GM10266 (cell line): ENCODE measurements around the gene C1orf21.

ENCODE experiments used
- DNase-seq: peaks from one replicate; pipeline ENCODE4 v3.0.0; 2012; ENCODE audit errors: extremely low spot score
- CTCF ChIP-seq: IDR thresholded peaks from 2 replicates; pipeline ENCODE4 v1.5.1; 2012; ENCODE audit warnings: mild to moderate bottlenecking, low read depth; ENCODE audit not compliant: control insufficient read depth, insufficient read depth; ENCODE audit errors: missing control alignments

C1orf21 gene

GRCh38 chr1:184534690-184535089, 147.9 kb downstream of the C1orf21 start:
- TF ChIP-seq CTCF, result no peak
- DNase-seq, result no peak

- no peak for TF ChIP-seq CTCF
- DNase-seq, result no peak
Observed at GRCh38 chr1:184535191-184535970, 148.6 kb downstream of the C1orf21 start.

DNA sequence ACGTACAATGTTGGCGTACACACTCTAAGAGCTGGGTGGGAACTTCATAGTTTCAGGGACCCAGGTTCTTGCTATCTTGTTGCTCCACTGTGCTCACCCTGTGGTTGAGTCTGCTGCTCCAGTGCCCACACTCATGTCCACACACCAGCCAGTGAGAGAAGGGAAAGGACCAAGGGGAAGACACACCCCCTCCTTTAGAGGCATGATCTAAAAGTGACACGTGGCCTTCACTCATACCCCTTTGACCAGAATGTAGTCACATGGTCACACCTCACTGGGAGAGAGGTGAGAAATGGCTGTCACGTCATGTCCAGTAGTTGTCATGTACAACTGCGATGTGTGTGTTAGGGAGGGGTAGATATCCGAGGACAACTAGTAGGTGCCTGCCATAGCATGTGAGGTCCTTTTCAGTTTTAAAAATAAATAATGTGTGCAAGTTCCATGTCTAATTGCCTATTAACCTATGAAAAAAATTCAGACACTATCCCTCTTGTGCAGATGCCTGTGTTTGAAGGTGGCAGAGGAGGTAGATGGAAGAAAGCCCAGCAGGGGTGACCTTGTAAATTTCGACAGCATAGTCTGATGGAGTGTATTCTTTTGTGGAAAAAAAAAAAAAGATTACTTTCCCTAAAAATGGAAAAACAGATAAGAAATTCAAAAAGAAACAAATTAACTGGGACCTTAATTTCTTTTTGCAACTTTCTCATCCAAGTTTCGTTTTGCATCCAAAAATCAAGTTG, 149.6 kb downstream of the C1orf21 start:
- TF ChIP-seq CTCF, result no peak
- DNase-seq, result no peak

GRCh38 chr1:184539580-184539979, 152.8 kb downstream of the C1orf21 start:
- no peak for TF ChIP-seq CTCF
- DNase-seq, result no peak

DNA sequence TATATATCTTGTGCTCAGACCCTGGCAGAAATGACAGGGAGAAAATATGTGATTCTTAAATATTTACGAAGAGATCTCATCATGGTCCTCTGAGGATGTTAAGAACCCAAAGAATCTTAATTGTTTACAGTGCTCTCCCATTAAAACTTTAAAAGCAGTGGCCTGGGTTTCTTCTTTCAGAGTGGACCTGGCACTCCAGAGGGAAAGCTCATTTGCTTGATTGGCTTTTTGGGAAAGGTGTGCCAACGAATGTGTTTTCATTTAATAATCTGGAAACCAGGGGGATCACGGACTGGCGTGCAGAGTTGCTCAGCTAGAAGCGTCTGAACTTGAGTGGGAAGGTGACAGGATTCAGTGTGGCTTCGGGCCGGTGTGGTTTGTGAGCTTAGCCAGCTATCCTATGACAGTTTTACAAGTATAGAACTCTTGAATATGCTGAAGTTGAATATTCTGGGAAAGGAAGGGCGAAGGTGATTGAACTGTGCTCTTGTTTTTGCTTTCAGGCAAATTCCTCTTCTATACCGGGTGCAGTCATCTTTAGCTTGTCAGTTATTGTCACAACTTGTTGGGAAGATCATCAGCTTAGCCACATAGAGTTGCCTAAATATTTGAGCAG, 154.8 kb downstream of the C1orf21 start:
- no peak for TF ChIP-seq CTCF
- DNase-seq, result no peak

DNA sequence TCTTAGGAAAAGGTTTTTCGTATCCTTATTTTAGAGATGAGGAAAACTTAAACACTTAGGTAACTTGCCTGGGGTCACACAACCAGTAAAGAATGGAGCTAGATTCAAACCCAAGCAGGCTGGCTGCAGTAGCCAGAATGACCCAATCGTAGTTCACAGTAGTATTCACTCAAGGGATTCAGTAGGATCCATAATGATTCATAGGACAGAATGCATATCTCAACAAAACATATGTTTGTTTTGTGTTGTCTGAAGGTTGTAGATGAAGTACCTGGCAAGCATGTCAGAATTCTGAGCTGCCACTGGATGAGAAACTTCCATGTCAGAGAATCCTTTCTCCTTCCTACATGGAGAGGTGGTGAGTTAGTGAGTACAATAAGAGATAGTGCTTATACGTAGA, 155.5 kb downstream of the C1orf21 start:
- no peak for TF ChIP-seq CTCF
- DNase-seq, result no peak
